Activated CD4-positive, alpha-beta memory T cell treated with anti-CD3 and anti-CD28 coated beads, Interleukin-2, amount 10 ng/mL, durations not matched to agents 7 days and 5 days (primary cell): ENCODE results near the gene PRKCB. TPM values are rescaled to one million over a fixed set of nuclear protein-coding genes. Genes with fewer than 3 reads are reported as not detected.
A peak's percentile ranks its signal among the peaks of the same experiment; 100 is the strongest.
"Not testable (repeated sequence)": the region's sequence is repeated elsewhere in the genome, so short reads cannot be mapped to it uniquely, and the experiment has no call there.

ENCODE experiments used
- CTCF ChIA-PET: fragments of 350-600 bp; sonication (Branson Sonifier 250); formaldehyde crosslinking; loops from one replicate; lab custom pipeline; 2021; ENCODE audit warnings: antibody characterized with exemption, inconsistent platforms; lab: Charles Lee
- POLR2A ChIA-PET: fragments of 350-600 bp; sonication (Branson Sonifier 250); formaldehyde crosslinking; loops from one replicate; lab custom pipeline; 2021; ENCODE audit warnings: antibody characterized with exemption; lab: Charles Lee
- DNase-seq: peaks from one replicate; pipeline ENCODE4 v3.0.0-alpha.2; 2020
- H3K27ac Mint-ChIP-seq: one replicate; pipeline ENCODE4 v1.8.0; 2021; ENCODE audit warnings: mild to moderate bottlenecking, mixed read lengths
- H3K27me3 Mint-ChIP-seq: one replicate; pipeline ENCODE4 v1.8.0; 2021; ENCODE audit warnings: mixed read lengths
- H3K36me3 Mint-ChIP-seq: one replicate; pipeline ENCODE4 v1.8.0; 2021; ENCODE audit warnings: low read depth, mixed read lengths
- H3K4me1 Mint-ChIP-seq: one replicate; pipeline ENCODE4 v1.8.0; 2021; ENCODE audit warnings: mixed read lengths
- H3K4me3 Mint-ChIP-seq: one replicate; pipeline ENCODE4 v1.8.0; 2021; ENCODE audit warnings: mild to moderate bottlenecking, mixed read lengths
- H3K9me3 Mint-ChIP-seq: one replicate; pipeline ENCODE4 v1.8.0; 2021; ENCODE audit warnings: mixed read lengths
- total RNA-seq, 2 experiments: library from RNA; stranded (reverse); gene quantifications; one replicate each; pipeline ENCODE4 v1.2.3, GENCODE V29; 2021

PRKCB gene
- total RNA-seq, 2 experiments from 2014 or later: 77.3 to 81.4 TPM

DNA sequence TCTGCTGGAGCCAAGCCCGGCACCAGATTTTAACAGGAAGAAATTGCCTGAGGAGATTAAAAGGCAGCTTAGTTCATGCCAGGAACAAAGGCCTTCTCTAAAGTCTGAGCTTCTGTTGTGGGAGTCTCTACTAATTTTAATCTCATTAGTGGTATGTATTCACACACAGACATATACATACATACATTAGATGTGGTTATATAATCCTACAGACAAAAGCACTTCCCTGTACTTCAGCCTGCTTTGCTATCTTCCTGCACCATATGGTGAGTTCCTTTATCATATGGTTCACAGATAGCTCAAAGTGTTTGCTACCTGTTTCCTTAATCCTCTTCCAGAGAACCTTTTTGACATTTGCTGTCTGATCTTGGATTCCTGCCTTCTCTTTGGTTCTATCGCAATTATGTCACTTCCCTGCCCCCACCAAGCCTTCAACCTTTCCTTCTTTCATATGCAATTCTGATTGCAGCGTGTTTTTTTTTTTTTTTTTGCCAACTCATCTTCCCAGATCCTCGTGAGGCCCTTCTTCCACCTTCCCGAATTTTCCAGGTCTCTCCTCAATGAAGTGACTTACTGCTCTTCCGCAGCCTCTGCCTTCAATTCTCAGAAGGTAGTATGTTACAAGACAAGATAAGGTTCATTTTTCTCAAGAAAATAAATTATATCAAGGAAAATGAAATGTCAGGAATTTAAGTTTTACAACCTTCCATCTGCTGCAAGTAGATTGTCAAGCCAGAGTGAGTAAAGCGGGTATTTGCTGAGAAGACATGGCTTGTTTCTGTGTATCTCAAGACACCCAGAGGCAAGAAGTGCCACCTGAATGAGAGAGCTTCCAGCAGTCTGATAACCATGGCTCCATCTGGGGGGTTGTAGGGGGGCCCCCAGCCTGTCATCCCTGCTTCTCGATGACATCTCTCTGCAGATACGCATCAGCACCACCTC, 300.1 kb downstream of the PRKCB start:
- Mint-ChIP-seq H3K4me1 (peaks cover 19% of the 10 kb centered on the region), H3K36me3 (peaks cover 21% of the 10 kb centered on the region), H3K27ac (no peak overlapping the region), H3K27me3 (no peaks in the 10 kb centered on the region), H3K4me3 (no peak overlapping the region), H3K9me3 (peaks cover 3% of the 10 kb centered on the region)
- ChIA-PET POLR2A (no interaction called here), CTCF (no interaction called here)
- DNase-seq: no peak

DNA sequence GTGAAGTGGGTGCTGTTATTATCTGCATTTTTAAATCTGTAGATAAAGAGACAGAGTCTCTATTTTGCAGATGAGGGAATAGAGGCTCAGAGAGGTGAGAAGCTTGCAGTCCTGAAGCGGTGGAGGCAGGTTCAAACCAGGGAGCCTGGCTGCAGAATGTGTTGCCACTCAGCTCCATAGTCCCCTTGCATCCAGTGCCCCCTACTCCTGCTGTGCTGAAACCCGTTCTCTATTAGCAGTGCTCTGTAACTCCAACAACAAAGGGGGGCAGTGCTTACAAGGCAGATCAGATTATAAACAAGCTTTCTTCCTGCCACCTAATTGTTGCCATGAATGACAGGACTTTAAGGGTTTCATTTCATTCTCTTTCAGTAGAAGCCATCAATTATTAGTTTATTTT, 302.2 kb downstream of the PRKCB start:
- DNase-seq: no peak
- H3K27ac Mint-ChIP-seq: no peak overlapping the region
- peaks cover 3% of the 10 kb centered on the region for H3K9me3 Mint-ChIP-seq
- no peaks in the 10 kb centered on the region for H3K27me3 Mint-ChIP-seq
- H3K4me1 Mint-ChIP-seq: peaks cover 19% of the 10 kb centered on the region
- ChIA-PET POLR2A (no interaction called here), CTCF (no interaction called here)
- no peak overlapping the region for H3K4me3 Mint-ChIP-seq
- peaks cover 18% of the 10 kb centered on the region for H3K36me3 Mint-ChIP-seq

DNA sequence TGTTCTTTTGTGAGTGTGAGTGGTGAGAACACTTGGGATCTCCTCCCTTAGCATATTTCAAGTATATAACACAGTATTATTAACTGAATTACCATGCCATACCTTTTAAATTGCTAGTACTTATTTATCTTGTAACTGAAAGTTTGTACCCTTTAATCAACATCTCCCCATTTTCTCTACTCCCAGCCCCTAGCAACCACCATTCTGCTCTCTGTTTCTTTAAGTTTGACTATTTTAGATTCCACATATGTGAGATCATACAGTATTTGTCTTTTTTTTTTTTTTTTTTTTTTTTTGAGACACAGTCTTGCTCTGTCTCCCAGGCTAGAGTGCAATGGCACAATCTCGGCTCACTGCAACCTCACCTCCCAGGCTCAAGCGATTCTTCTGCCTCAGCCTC, 302.8 kb downstream of the PRKCB start:
- Mint-ChIP-seq H3K36me3 (peaks cover 14% of the 10 kb centered on the region), H3K27ac (no peak overlapping the region), H3K9me3 (peaks cover 3% of the 10 kb centered on the region), H3K4me1 (peaks cover 19% of the 10 kb centered on the region), H3K4me3 (no peak overlapping the region), H3K27me3 (no peaks in the 10 kb centered on the region)
- no peak for DNase-seq
- POLR2A ChIA-PET: no interaction called here
- CTCF ChIA-PET: no interaction called here

DNA sequence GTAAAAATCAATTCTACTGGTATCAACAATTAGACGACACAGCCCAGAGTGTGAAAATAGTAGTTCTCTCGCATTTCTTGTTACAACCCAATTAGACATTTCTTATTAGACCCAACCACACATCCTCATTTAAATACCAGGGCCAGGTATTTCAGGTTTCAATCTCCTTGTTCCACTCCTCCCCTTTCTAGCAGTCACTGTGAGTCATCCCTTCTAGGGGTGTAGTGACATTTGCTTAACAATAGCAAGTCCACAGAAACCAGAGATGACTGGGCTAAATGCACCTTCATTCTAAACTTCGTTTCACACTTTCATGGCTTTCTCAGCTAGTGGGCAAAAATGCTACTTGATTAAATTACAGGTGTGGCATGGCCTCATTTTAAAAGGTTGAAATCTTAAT, 303.5 kb downstream of the PRKCB start:
- Mint-ChIP-seq H3K4me1 (peaks cover 21% of the 10 kb centered on the region), H3K27ac (no peak overlapping the region), H3K9me3 (peaks cover 3% of the 10 kb centered on the region), H3K4me3 (no peak overlapping the region), H3K36me3 (peaks cover 18% of the 10 kb centered on the region), H3K27me3 (no peaks in the 10 kb centered on the region)
- ChIA-PET POLR2A (no interaction called here), CTCF (no interaction called here)
- no peak for DNase-seq

DNA sequence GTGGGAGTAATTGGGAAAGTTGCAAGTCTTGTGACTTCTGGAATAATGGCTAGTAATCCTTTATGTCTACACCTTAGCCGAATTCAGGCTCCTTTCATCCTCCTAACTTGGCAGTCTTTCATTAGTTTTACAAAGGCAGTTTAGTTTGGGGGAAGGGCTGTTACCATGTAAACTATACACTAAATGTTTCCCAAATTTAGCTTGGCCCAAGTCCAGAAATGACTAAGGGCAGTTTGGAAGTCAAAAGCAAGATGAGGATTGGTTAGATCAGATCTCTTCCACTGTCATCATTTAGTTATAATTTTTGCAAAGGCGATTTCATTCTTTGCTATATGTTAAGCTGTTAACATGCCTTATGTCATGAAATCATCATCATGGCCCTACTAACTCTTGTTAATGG, 304.9 kb downstream of the PRKCB start:
- peaks cover 27% of the 10 kb centered on the region for H3K36me3 Mint-ChIP-seq

DNA sequence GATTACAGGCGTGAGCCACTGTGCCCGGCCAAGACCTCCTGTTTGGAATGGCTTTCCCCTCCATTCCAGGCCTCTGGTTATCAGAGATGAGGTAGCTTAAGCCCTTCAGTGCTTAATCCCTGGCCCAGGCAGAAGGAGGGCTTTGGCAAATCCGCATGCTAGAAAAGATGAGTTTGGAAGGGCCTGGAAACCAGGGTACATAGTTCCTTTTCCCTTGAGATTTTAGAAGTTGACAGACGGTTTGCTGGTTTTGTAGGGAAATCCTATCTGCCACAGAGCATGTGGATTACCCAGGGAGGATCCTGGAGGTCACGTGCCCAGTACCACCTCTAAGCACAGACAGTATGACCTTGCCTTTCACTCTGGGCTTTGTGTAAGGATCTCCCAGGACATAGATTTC, 305.7 kb downstream of the PRKCB start:
- peaks cover 21% of the 10 kb centered on the region for H3K4me1 Mint-ChIP-seq
- POLR2A ChIA-PET: no interaction called here
- DNase-seq: no peak
- no peak overlapping the region for H3K27ac Mint-ChIP-seq
- H3K4me3 Mint-ChIP-seq: no peak overlapping the region
- CTCF ChIA-PET: interaction anchor here (1.3 kb wide), 1 partner anchor 100 kb away, joined by 3 read pairs; no protein-coding TSS in a partner anchor
- peaks cover 4% of the 10 kb centered on the region for H3K9me3 Mint-ChIP-seq
- H3K36me3 Mint-ChIP-seq: peaks cover 27% of the 10 kb centered on the region
- H3K27me3 Mint-ChIP-seq: no peaks in the 10 kb centered on the region

More for the DNA sequence above, 304.9 kb downstream of the PRKCB start:
- peaks cover 21% of the 10 kb centered on the region for H3K4me1 Mint-ChIP-seq
- POLR2A ChIA-PET: no interaction called here
- H3K9me3 Mint-ChIP-seq: peaks cover 4% of the 10 kb centered on the region
- CTCF ChIA-PET: no interaction called here
- no peak overlapping the region for H3K27ac Mint-ChIP-seq
- H3K27me3 Mint-ChIP-seq: no peaks in the 10 kb centered on the region
- DNase-seq: no peak
- H3K4me3 Mint-ChIP-seq: no peak overlapping the region

DNA sequence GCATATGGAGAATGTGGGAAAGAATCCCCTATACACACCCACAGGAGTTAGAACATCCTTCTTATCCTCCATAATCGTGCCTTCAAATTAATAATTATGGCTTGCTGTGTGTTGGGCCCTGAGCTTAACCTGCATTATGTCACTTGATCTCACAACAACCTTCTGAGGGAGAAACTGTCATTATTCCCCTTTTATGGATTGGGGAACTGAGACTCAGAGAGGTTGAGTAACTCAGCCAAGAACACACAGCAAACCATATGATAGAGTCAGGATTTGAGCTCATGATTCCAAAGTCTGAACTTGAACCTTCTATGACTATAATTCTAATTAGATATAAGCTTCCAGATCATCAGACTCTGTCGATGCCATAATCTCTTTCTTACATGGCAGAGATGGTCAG, 306.1 kb downstream of the PRKCB start:
- Mint-ChIP-seq H3K27me3 (no peaks in the 10 kb centered on the region), H3K4me1 (peaks cover 21% of the 10 kb centered on the region), H3K4me3 (no peak overlapping the region), H3K27ac (no peak overlapping the region), H3K9me3 (peaks cover 4% of the 10 kb centered on the region), H3K36me3 (peaks cover 27% of the 10 kb centered on the region)
- ChIA-PET CTCF (interaction anchor here (1.3 kb wide), 1 partner anchor 100 kb away, joined by 3 read pairs; no protein-coding TSS in a partner anchor), POLR2A (no interaction called here)
- DNase-seq: no peak

DNA sequence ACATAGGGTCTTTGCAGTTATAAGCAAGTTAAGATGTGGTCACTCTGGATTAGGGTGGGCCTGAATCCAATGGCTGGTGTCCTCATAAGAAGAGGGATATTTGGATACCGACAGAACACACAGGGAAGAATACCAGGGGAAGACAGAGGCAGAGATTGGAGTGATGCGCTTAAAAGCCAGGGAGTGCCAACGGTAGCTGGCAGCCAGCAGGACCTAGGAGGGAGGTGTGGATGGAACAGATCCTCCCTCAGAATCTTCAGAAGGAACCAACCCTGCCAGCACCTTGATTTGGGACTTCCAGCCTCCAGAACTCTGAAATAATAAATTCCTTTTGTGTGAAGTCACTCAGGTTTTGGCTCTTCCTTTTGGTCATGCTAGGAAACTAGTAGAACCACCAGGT, 310.1 kb downstream of the PRKCB start:
- peaks cover 2% of the 10 kb centered on the region for H3K9me3 Mint-ChIP-seq
- ChIA-PET CTCF (no interaction called here), POLR2A (no interaction called here)
- H3K4me3 Mint-ChIP-seq: no peak overlapping the region
- H3K27ac Mint-ChIP-seq: no peak overlapping the region
- no peaks in the 10 kb centered on the region for H3K27me3 Mint-ChIP-seq
- H3K36me3 Mint-ChIP-seq: peaks cover 21% of the 10 kb centered on the region
- DNase-seq: no peak
- peaks cover 13% of the 10 kb centered on the region for H3K4me1 Mint-ChIP-seq

DNA sequence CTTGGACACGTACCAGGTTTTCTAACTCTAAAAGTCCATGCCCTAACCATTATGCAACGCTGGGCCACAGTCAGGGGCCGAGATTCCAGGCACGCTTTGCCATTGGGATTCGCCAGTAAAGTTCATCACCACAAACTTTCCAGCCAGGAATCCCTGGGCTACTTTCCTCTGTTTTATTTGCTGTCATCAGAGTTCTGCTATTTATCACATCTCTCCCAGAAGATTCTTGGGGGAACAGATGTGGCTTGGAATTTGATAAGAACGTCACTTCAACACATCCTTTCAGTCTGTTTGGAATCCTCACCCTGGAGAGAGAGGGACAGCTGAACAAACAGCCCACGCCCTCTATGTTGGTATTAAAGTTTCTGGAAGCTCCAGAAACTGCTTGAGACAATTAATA, 310.7 kb downstream of the PRKCB start:
- H3K36me3 Mint-ChIP-seq: peaks cover 23% of the 10 kb centered on the region
- CTCF ChIA-PET: no interaction called here
- H3K27ac Mint-ChIP-seq: no peak overlapping the region
- no peak overlapping the region for H3K4me3 Mint-ChIP-seq
- POLR2A ChIA-PET: no interaction called here
- H3K27me3 Mint-ChIP-seq: no peaks in the 10 kb centered on the region
- DNase-seq: no peak
- H3K4me1 Mint-ChIP-seq: peaks cover 19% of the 10 kb centered on the region
- peaks cover 5% of the 10 kb centered on the region for H3K9me3 Mint-ChIP-seq

DNA sequence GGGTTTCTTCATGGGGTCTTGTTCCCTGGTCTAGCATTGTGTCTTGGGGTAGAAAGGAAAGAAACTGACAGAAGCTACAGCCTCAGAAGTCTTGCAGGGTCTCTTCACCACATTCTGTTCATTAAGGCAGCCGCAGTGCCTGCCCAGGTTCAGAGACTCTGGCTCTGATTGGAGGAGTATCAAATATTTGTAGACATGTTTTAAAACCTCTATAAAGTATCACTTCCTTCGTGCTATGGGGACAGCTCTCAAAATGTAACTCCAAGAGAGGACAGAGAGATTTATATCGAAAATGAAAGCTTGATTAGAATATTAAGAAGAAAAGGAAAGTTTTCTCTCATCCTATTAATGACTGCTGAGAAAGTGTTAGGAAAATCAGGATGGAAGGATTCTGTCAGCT, 313.3 kb downstream of the PRKCB start:
- H3K9me3 Mint-ChIP-seq: peaks cover 13% of the 10 kb centered on the region
- POLR2A ChIA-PET: no interaction called here
- no peak overlapping the region for H3K27ac Mint-ChIP-seq
- peaks cover 22% of the 10 kb centered on the region for H3K36me3 Mint-ChIP-seq
- H3K27me3 Mint-ChIP-seq: no peaks in the 10 kb centered on the region
- peaks cover 26% of the 10 kb centered on the region for H3K4me1 Mint-ChIP-seq
- CTCF ChIA-PET: no interaction called here
- no peak overlapping the region for H3K4me3 Mint-ChIP-seq
- DNase-seq: no peak

DNA sequence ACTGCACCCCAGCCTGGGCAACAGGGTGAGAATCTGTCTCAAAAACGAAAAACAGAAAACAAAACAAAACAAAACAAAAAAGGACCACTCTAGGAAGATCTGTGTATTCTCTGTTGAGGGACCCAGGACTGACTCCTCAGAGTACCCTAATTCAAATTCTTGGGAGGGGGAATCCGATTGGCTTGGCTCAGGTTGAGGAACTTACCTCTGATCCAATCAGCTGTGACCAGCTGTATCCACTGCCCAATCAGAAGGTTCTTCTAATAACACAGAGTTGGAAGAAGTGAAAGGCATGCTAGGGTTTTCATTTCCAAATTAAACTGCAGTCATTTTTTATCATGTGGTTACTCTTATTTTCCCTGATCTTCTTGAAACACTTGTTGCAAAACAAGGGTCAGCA, 314.5 kb downstream of the PRKCB start:
- no peak overlapping the region for H3K4me3 Mint-ChIP-seq
- H3K27ac Mint-ChIP-seq: no peak overlapping the region
- ChIA-PET POLR2A (no interaction called here), CTCF (interaction anchor here (0.6 kb wide), 1 partner anchor 350 kb away, joined by 3 read pairs; no protein-coding TSS in a partner anchor)
- peaks cover 11% of the 10 kb centered on the region for H3K9me3 Mint-ChIP-seq
- no peaks in the 10 kb centered on the region for H3K27me3 Mint-ChIP-seq
- H3K4me1 Mint-ChIP-seq: peaks cover 26% of the 10 kb centered on the region
- H3K36me3 Mint-ChIP-seq: peaks cover 23% of the 10 kb centered on the region
- DNase-seq: no peak

DNA sequence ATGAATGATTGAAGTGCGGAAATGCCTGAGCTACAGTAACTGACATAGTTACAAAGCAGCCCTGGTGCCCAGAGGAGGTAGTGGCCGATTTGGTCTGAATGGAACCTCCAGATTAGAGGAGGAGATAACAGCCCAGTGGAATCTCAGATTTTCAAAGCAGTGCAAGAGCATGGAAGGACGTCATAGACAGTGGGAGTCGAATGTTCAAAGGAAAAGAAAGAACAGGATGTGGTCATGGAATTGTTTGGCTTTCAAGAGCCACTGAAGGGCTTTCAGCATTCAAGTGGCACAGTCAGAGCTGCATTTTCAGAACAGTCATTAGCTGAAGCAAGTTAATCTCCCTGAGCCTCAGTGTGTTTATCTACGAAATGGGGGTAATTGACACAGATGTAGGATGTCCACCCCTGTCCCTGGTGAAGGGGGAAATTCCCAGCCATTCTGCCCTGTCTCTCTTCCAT, 315.7 kb downstream of the PRKCB start:
- H3K9me3 Mint-ChIP-seq: peaks cover 11% of the 10 kb centered on the region
- DNase-seq: no peak

DNA sequence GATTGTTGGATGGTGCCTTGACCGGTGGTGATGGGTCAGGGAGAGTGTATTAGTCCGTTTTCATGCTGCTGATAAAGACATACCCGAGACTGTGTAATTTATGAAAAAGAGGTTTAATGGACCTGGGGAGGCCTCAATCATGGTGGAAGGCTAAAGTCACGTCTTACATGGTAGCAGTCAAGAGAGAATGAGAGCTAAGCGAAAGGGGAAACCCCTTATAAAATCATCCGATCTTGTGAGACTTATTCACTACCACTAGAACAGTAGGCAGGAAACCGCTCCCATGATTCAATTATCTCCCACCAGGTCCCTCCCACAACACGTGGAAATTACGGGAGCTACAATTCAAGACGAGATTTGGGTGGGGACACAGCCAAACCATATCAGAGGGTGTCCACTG, 316.3 kb downstream of the PRKCB start:
- CTCF ChIA-PET: interaction anchor here (0.9 kb wide), 1 partner anchor 81 kb away, joined by 3 read pairs; no protein-coding TSS in a partner anchor
- Mint-ChIP-seq H3K9me3 (peaks cover 11% of the 10 kb centered on the region), H3K36me3 (peaks cover 32% of the 10 kb centered on the region), H3K4me1 (peaks cover 26% of the 10 kb centered on the region)
- not testable (repeated sequence) for DNase-seq, H3K27ac Mint-ChIP-seq, H3K4me3 Mint-ChIP-seq, H3K27me3 Mint-ChIP-seq
- POLR2A ChIA-PET: interaction anchor here (1.4 kb wide), 1 partner anchor 11 kb away, joined by 3 read pairs; no protein-coding TSS in a partner anchor

More for the DNA sequence above, 315.7 kb downstream of the PRKCB start:
- CTCF ChIA-PET: interaction anchor here (0.9 kb wide), 1 partner anchor 80 kb away, joined by 3 read pairs; no protein-coding TSS in a partner anchor
- Mint-ChIP-seq H3K27me3 (no peaks in the 10 kb centered on the region), H3K36me3 (peaks cover 29% of the 10 kb centered on the region), H3K4me3 (no peak overlapping the region), H3K27ac (peak overlapping the region; percentile 7), H3K4me1 (peaks cover 26% of the 10 kb centered on the region)
- POLR2A ChIA-PET: interaction anchor here (1.4 kb wide), 1 partner anchor 11 kb away, joined by 3 read pairs; no protein-coding TSS in a partner anchor
